GM18868 (cell line): ENCODE data around the gene SYNGR4.

Experiments used
- ATAC-seq: cut with Tn5 transposase; IDR thresholded peaks from one replicate; pipeline ENCODE4 v1.9.1; 2021; ENCODE audit warnings: mild to moderate bottlenecking, moderate library complexity; ENCODE audit not compliant: unreplicated experiment

The SYNGR4 gene

DNA sequence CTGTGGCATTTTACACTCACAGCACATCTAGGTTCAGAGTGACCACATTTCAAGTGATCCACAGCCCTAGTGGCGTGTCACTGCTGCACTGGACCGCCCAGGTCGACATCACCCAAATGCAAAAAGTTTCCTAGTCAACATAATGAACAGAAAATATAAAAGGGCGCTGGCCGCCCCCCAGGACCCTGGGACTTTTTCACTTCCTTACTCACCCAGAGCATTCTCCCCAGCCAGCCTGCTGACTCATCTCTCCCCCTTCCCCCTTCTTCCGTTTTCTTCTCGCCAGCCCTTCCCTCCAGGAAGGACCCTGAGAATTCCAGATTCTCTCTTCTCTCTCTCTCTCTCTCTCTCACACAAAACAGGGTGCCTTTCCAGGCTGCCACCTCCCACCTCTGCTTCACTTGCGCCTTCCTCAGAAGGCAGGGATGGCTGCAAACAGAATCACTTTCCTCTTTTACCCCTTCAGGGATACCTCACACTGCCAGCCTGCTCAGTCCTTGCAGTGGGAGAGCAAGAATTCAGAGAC is 60.6 kb downstream of the SYNGR4 start:
- ATAC-seq = no peak
